SK-N-SH treated with all-trans-retinoic acid at 6 μM for 48 hours (cell line): ENCODE data around the gene TMEM30A.

Experiments used
- CREB5 ChIP-seq: fragments of 250-450 bp; sonication (Bioruptor Pico); IDR thresholded peaks from 2 replicates; pipeline ENCODE4 v1.5.1; 2020; ENCODE audit warnings: low read depth, mild to moderate bottlenecking, moderate library complexity
- ESRRG ChIP-seq: fragments of 250-450 bp; sonication (Bioruptor Pico); IDR thresholded peaks from 2 replicates; pipeline ENCODE4 v1.6.1; 2021; ENCODE audit warnings: mild to moderate bottlenecking
- PATZ1 ChIP-seq: fragments of 250-450 bp; sonication (Bioruptor Pico); IDR thresholded peaks from 2 replicates; pipeline ENCODE4 v1.8.0; 2020; ENCODE audit warnings: mild to moderate bottlenecking, moderate library complexity, borderline replicate concordance
- RARB ChIP-seq: fragments of 250-450 bp; sonication (Bioruptor Pico); IDR thresholded peaks from 2 replicates; pipeline ENCODE4 v1.8.0; 2021; ENCODE audit warnings: mild to moderate bottlenecking, moderate library complexity
- ZC3H10 ChIP-seq: fragments of 250-450 bp; sonication (Bioruptor Pico); IDR thresholded peaks from 2 replicates; pipeline ENCODE4 v1.5.1; 2021; ENCODE audit warnings: mild to moderate bottlenecking, moderate library complexity

- TF ChIP-seq CREB5 (CRISPR knock-in tag) = no peak
- TF ChIP-seq PATZ1 (CRISPR knock-in tag) = no peak
- no peak for TF ChIP-seq RARB (CRISPR knock-in tag)
- no peak for TF ChIP-seq ESRRG (CRISPR knock-in tag)
- no peak for TF ChIP-seq ZC3H10 (CRISPR knock-in tag)
Measured at GRCh38 chr6:75326557-75327258, 42.1 kb upstream of the TMEM30A start.
